Left hindlimb (tissue), 1 donor: ENCODE data around the gene CHMP2B.
A peak's percentile ranks its signal among the peaks of the same experiment; 100 is the strongest.
"Not testable (repeated sequence)": the region's sequence is repeated elsewhere in the genome, so short reads cannot be mapped to it uniquely, and the experiment has no call there.

ENCODE experiments used
- DNase-seq: peaks from one replicate; pipeline ENCODE4 v3.0.0-alpha.2; 2018

CHMP2B gene

GRCh38 chr3:87233805-87234204 lies 6.7 kb downstream of the CHMP2B start:
- DNase-seq = no peak

GRCh38 chr3:87236093-87236492 lies 9.0 kb downstream of the CHMP2B start:
- DNase-seq = no peak

DNA sequence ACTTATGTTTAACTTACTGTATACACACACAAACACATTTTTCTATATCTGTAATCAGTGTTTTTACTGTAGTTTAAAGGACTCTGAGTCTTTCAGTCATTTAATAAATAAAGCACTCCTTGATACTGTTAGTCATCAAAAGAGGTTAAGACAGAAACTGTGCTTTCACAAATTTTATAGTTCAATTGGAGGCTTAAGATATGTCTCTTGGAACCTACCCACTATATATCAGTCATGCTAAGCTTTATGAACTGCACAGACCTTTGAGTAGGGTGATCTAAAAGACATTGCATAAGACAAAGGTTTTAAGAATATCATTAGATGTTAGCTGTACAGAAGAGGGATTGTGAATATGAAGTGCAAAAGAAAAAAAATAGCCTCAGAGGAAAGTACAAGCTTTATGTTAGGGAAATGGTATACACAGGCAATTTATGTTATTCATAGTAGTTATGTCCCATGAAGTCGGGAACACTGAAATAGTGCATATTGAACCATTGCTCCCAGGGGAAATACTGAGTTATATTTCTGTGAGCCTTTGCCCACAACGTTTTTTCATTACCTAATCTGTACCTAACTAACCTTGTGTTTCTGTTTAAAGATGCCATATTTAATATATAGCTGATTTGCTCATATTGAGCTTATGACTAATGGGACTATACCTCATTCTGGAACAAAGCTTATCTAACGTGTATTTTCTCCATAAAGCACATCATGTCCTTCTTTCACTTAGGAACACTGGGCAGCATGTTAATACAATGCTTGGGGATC lies 19.7 kb downstream of the CHMP2B start:
- no peak for DNase-seq

DNA sequence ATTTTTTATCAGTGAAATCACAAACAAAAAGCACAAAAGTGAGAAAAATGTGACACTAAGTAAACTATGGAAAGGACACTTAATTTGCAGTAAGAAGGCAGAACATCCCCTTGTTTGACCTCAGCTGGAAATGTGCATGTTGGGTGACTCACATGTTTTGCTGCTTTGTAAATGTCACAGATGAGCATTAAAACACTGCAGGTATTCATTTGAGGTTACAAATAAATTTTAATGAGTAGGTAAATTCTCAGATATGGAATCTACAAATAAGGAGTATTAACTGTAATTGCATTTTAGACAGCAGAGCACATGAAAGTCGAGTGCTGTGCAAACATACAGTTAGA lies 20.3 kb downstream of the CHMP2B start:
- DNase-seq = no peak

DNA sequence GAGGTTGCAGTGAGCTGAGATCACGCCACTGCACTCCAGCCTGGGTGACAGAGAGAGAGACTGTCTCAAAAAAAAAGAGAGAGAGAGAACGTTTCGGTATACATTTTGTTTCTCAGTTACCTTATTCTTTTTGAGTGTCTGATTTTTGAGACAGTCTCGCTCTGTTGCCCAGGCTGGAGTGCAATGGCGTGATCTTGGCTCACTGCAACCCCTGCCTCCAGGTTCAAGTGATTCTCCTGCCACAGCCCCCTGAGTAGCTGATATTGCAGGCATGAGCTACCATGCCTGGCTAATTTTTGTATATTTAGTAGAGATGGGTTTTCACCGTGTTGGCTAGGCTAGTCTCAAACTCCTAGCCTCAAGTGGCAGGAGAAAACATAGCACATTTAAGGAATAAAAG lies 21.1 kb downstream of the CHMP2B start:
- not testable (repeated sequence) for DNase-seq

DNA sequence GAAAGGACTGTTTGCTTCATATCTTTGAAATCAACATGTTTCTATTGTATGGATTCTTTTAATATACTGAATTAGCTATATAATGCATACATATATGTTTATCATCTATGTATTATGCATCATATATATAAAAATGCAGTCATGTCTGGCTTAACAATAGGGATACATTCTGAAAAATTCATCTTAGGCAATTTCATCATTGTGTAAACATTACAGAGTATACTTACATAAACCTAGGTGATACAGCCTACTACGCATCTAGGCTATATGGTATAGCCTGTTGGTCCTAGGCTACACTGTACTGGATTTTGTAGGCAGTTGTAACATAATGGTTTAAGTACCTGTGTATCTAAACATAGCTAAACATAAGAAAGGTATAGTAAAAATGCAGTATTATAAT lies 21.7 kb downstream of the CHMP2B start:
- no peak for DNase-seq

GRCh38 chr3:87250009-87250408 lies 22.9 kb downstream of the CHMP2B start:
- no peak for DNase-seq

GRCh38 chr3:87260270-87260669 lies 33.2 kb downstream of the CHMP2B start:
- DNase-seq = peak; percentile 34

GRCh38 chr3:87261925-87262324 lies 34.8 kb downstream of the CHMP2B start:
- DNase-seq = no peak

DNA sequence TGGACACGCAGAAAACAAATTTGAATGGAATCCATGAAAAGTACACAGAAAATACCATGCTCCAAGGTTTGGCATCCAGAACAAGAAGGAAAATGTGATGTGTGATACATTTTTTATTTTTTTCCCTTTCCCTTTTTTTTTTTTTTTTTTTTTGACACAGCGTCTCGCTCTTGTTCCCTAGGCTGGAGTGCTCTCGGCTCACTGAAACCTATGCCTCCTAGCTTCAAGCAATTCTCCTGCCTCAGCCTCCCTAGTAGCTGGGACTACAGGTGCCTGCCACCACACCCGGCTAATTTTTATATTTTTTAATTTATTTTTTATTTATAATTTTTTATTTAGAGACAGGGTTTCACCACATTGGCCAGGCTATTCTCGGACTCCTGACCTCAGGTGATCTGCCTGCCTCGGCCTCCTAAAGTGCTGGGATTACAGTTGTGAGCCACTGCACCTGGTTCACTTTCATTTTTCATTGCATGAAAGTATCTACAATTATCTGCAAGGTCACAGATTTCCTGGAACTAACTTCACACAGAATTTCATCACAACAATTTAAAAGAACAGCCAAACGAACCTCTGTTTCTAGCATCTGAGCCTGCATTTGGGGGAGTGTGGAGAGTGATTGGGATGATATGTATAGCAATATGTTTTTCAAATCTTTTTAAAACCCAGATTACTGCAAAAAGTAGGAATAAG lies 41.0 kb downstream of the CHMP2B start:
- no peak for DNase-seq

GRCh38 chr3:87268646-87269211 lies 41.6 kb downstream of the CHMP2B start:
- no peak for DNase-seq

- no peak for DNase-seq
Observed at GRCh38 chr3:87269723-87270122, 42.6 kb downstream of the CHMP2B start.

DNA sequence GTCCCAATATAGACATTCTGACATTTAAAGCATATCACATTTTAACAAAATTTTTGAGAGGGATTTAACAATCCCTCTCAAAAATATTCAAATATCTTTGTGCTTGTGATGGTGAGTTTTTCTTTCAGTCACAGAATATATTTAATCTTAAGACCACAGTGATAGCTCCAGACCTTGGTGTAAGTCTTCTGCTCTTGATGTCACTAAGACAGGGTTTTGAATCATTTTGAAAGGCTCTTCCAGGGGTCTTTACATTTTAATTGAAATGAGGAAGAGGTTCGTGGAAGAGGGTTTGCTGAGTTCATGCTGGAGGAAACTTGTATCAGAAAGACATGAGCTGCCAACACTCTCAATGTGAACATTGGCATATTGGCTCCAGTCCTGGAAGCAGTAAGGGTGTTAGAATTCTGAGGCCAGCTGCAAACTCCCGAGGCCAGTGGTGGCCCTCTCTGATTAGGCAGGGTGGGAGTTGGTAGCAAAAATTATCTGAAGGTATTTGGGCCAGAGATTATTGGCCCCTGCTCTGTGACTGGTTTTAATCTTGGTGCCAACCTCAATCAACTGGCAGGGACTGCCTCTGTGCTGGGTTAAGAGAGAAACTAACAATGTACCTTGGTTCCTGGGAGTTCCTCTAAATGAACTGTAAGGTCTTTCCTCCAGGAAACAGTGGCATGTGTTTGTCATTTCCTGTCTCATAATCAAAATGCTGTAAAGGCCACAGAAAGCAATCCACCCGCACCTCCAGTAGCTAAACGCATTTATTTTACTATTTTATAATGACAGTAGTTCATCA lies 44.0 kb downstream of the CHMP2B start:
- no peak for DNase-seq

DNA sequence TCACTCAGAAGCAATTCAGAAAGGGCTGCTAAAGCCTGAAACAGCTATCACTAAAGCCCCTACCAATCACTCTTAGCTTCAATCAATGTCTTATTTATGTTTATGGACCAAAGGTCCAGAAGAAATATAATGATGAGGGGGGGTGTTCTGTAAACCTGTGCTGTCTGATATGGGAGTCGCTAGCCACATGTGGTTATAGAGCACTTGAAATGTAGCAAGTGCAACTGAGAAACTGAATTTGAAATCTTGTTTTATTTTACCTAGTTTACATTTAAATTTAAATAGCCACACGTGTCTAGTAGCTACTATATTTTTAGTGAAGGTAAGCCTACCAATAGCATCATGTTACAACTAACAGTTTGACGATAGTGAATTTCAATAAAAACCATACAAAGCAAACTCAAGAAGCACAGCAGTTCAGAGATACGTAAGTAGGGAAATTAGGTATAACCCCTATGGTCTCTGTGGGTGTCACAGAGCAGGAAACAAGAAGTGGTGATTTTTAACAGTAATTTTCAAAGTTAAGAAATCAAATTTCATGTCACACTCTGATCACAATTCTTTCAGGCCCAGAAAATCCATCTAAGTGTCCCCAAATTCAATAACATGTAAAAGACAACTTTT lies 45.7 kb downstream of the CHMP2B start:
- no peak for DNase-seq

- no peak for DNase-seq
Observed at GRCh38 chr3:87276484-87276883, 49.4 kb downstream of the CHMP2B start, which contains the start of gene POU1F1. TSS of gene POU1F1 (minus strand) at chr3:87276584. CDS start at chr3:87276462, 122 bp downstream.

DNA sequence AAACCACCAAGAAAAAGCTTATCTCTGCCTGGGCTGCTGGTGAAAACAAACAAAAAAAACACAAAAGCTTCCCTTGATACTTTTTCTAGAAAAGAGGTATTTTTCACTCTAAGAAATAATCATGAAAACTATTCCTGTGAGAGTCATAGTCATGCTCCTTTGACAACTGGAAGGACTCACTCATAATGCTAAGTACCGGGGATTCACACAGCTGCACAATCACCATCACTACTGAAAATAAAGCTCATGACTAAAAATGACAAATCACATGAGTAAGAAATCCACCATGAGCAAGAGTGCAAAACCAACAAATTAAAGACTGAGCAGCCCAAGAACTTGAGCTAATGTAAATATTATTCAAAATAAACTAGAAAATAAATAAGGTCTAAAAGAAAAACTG lies 59.9 kb downstream of the CHMP2B start:
- DNase-seq = no peak

GRCh38 chr3:87288446-87288845 lies 61.3 kb downstream of the CHMP2B start:
- no peak for DNase-seq

DNA sequence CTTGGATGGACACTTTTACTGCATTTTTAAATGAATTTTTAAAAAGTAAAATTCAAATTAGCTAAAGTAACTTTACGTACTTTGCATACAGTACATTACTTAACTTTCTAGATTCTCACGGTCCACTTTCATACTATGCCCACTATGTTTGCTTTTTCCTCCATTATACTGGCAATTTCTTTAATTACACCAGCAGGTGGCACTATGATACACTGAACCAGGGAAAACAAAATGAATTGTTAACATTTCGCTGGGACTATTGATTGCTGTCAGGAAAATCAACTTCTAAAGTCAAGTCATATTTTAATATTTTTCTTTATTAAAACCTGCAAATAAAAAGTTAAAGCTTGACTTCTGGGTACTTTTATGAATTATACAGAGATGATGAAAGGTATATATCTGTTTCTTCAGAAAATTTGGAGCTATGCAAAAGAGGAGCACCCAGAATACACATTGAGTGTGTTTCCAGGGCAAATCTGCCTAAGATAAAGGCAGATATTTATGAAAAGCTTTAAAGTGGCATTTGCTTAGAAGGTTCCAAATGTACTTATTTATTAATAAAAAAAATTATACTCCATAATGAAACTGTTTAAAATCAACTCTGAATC lies 71.1 kb downstream of the CHMP2B start:
- DNase-seq = no peak

GRCh38 chr3:87305031-87305430 lies 77.9 kb downstream of the CHMP2B start:
- not testable (repeated sequence) for DNase-seq
